Measurements from ENCODE around the gene IZUMO2.

IZUMO2 gene

GRCh38 chr19:50187937-50188336 lies 24.9 kb upstream of the IZUMO2 start:
- 85% methylated on average over 12 of the region's 13 CpGs for WGBS
- no peak overlapping the region for H4K8ac ChIP-seq (ENCODE audit: low read length)
- no peak overlapping the region for H2BK120ac ChIP-seq (ENCODE audit: low read depth, low read length)
- H2AK5ac ChIP-seq (ENCODE audit: low read length, severe bottlenecking): no peak overlapping the region
- no peak overlapping the region for H3K9ac ChIP-seq (ENCODE audit: low read length)
- H3K4ac ChIP-seq (ENCODE audit: low read depth in 1 of 2, low read length in 2 of 2): no peak overlapping the region
- no peak overlapping the region for H3K18ac ChIP-seq (ENCODE audit: low read depth in 1 of 2, low read length in 2 of 2)
- no peak overlapping the region for H4K91ac ChIP-seq (ENCODE audit: low read length)
- H2BK12ac ChIP-seq (ENCODE audit: low read length in 2 of 2): no peak overlapping the region
- H3K14ac ChIP-seq (ENCODE audit: low read length in 2 of 2): no peak overlapping the region
- H3K4me3 ChIP-seq (ENCODE audit: insufficient read depth in 1 of 2, low read depth in 1 of 2, low read length in 2 of 2): no peak overlapping the region
- DNase-seq: no peak
- no peak overlapping the region for H3K27ac ChIP-seq (ENCODE audit: low read length, poor library complexity, severe bottlenecking)
- no peaks in the 10 kb centered on the region for H3K9me3 ChIP-seq (ENCODE audit: control insufficient read depth, low read length)
- no peaks in the 10 kb centered on the region for H3K4me1 ChIP-seq (ENCODE audit: control insufficient read depth, insufficient read depth, low read depth, low read length)
- H3K23ac ChIP-seq (ENCODE audit: low read length in 2 of 2): no peak overlapping the region
- no peak overlapping the region for H3K4me2 ChIP-seq (ENCODE audit: low read length, poor library complexity, severe bottlenecking)
- no peak overlapping the region for H2BK15ac ChIP-seq (ENCODE audit: low read depth, poor library complexity, severe bottlenecking)
- no peak overlapping the region for H2BK5ac ChIP-seq (ENCODE audit: low read depth, low read length, poor library complexity, severe bottlenecking)
- no peaks in the 10 kb centered on the region for H3K36me3 ChIP-seq (ENCODE audit: control insufficient read depth in 1 of 2, insufficient read depth in 2 of 2, low read depth in 1 of 2, low read length in 2 of 2)
- H2AFZ ChIP-seq (ENCODE audit: low read depth, low read length): no peak overlapping the region
- H3K79me1 ChIP-seq (replicated peaks; ENCODE audit: low read length, poor library complexity, severe bottlenecking): no peaks in the 10 kb centered on the region
- peaks cover 0 to 4% of the 10 kb centered on the region in 2 experiments for H3K27me3 ChIP-seq (ENCODE audit: control insufficient read depth in 1 of 2, insufficient read depth in 1 of 2, low read length in 2 of 2)

- no peak overlapping the region for H3K4me3 ChIP-seq (ENCODE audit: insufficient read depth in 1 of 2, low read depth in 1 of 2, low read length in 2 of 2)
- DNase-seq: no peak
- H3K36me3 ChIP-seq (ENCODE audit: control insufficient read depth in 1 of 2, insufficient read depth in 2 of 2, low read depth in 1 of 2, low read length in 2 of 2): no peaks in the 10 kb centered on the region
- no peak overlapping the region for H4K8ac ChIP-seq (ENCODE audit: low read length)
- no peak overlapping the region for H3K18ac ChIP-seq (ENCODE audit: low read depth in 1 of 2, low read length in 2 of 2)
- H2BK120ac ChIP-seq (ENCODE audit: low read depth, low read length): no peak overlapping the region
- no peak overlapping the region for H3K27ac ChIP-seq (ENCODE audit: low read length, poor library complexity, severe bottlenecking)
- H2AK5ac ChIP-seq (ENCODE audit: low read length, severe bottlenecking): no peak overlapping the region
- WGBS: 88% methylated on average over 1 of the region's 1 CpG
- no peak overlapping the region for H2AFZ ChIP-seq (ENCODE audit: low read depth, low read length)
- H3K79me1 ChIP-seq (replicated peaks; ENCODE audit: low read length, poor library complexity, severe bottlenecking): no peaks in the 10 kb centered on the region
- H3K4me1 ChIP-seq (ENCODE audit: control insufficient read depth, insufficient read depth, low read depth, low read length): no peaks in the 10 kb centered on the region
- H3K4me2 ChIP-seq (ENCODE audit: low read length, poor library complexity, severe bottlenecking): no peak overlapping the region
- no peak overlapping the region for H3K23ac ChIP-seq (ENCODE audit: low read length in 2 of 2)
- no peak overlapping the region for H2BK15ac ChIP-seq (ENCODE audit: low read depth, poor library complexity, severe bottlenecking)
- no peak overlapping the region for H3K9ac ChIP-seq (ENCODE audit: low read length)
- H2BK12ac ChIP-seq (ENCODE audit: low read length in 2 of 2): no peak overlapping the region
- H4K91ac ChIP-seq (ENCODE audit: low read length): no peak overlapping the region
- H3K27me3 ChIP-seq (ENCODE audit: control insufficient read depth in 1 of 2, insufficient read depth in 1 of 2, low read length in 2 of 2): peaks cover 0 to 1% of the 10 kb centered on the region in 2 experiments
- no peak overlapping the region for H3K14ac ChIP-seq (ENCODE audit: low read length in 2 of 2)
- no peak overlapping the region for H2BK5ac ChIP-seq (ENCODE audit: low read depth, low read length, poor library complexity, severe bottlenecking)
- H3K9me3 ChIP-seq (ENCODE audit: control insufficient read depth, low read length): no peaks in the 10 kb centered on the region
- H3K4ac ChIP-seq (ENCODE audit: low read depth in 1 of 2, low read length in 2 of 2): no peak overlapping the region
These were observed 21.1 kb upstream of the IZUMO2 start for GRCh38 chr19:50184196-50184595.

GRCh38 chr19:50181121-50181520 lies 18.0 kb upstream of the IZUMO2 start:
- no peak overlapping the region for H3K14ac ChIP-seq (ENCODE audit: low read length in 2 of 2)
- no peak overlapping the region for H3K18ac ChIP-seq (ENCODE audit: low read depth in 1 of 2, low read length in 2 of 2)
- H2AK5ac ChIP-seq (ENCODE audit: low read length, severe bottlenecking): no peak overlapping the region
- WGBS: 73% methylated on average over 2 of the region's 5 CpGs
- H3K4me1 ChIP-seq (ENCODE audit: control insufficient read depth, insufficient read depth, low read depth, low read length): no peaks in the 10 kb centered on the region
- no peak overlapping the region for H2BK12ac ChIP-seq (ENCODE audit: low read length in 2 of 2)
- H3K9me3 ChIP-seq (ENCODE audit: control insufficient read depth, low read length): no peaks in the 10 kb centered on the region
- DNase-seq: no peak
- no peak overlapping the region for H3K9ac ChIP-seq (ENCODE audit: low read length)
- H2AFZ ChIP-seq (ENCODE audit: low read depth, low read length): no peak overlapping the region
- H3K4ac ChIP-seq (ENCODE audit: low read depth in 1 of 2, low read length in 2 of 2): no peak overlapping the region
- H2BK15ac ChIP-seq (ENCODE audit: low read depth, poor library complexity, severe bottlenecking): no peak overlapping the region
- H3K4me3 ChIP-seq (ENCODE audit: insufficient read depth in 1 of 2, low read depth in 1 of 2, low read length in 2 of 2): no peak overlapping the region
- no peak overlapping the region for H2BK5ac ChIP-seq (ENCODE audit: low read depth, low read length, poor library complexity, severe bottlenecking)
- H3K27me3 ChIP-seq (ENCODE audit: control insufficient read depth in 1 of 2, insufficient read depth in 1 of 2, low read length in 2 of 2): no peaks in the 10 kb centered on the region
- H4K8ac ChIP-seq (ENCODE audit: low read length): no peak overlapping the region
- H4K91ac ChIP-seq (ENCODE audit: low read length): no peak overlapping the region
- H2BK120ac ChIP-seq (ENCODE audit: low read depth, low read length): no peak overlapping the region
- H3K79me1 ChIP-seq (replicated peaks; ENCODE audit: low read length, poor library complexity, severe bottlenecking): no peaks in the 10 kb centered on the region
- H3K4me2 ChIP-seq (ENCODE audit: low read length, poor library complexity, severe bottlenecking): no peak overlapping the region
- H3K23ac ChIP-seq (ENCODE audit: low read length in 2 of 2): no peak overlapping the region
- no peaks in the 10 kb centered on the region for H3K36me3 ChIP-seq (ENCODE audit: control insufficient read depth in 1 of 2, insufficient read depth in 2 of 2, low read depth in 1 of 2, low read length in 2 of 2)
- no peak overlapping the region for H3K27ac ChIP-seq (ENCODE audit: low read length, poor library complexity, severe bottlenecking)

- Histone ChIP-seq H3K4me3 (ENCODE audit: insufficient read depth in 1 of 2, low read depth in 1 of 2, low read length in 2 of 2) (no peak overlapping the region), H3K23ac (ENCODE audit: low read length in 2 of 2) (no peak overlapping the region), H2AK5ac (ENCODE audit: low read length, severe bottlenecking) (no peak overlapping the region), H3K4me2 (ENCODE audit: low read length, poor library complexity, severe bottlenecking) (no peak overlapping the region), H3K4ac (ENCODE audit: low read depth in 1 of 2, low read length in 2 of 2) (no peak overlapping the region), H2BK15ac (ENCODE audit: low read depth, poor library complexity, severe bottlenecking) (no peak overlapping the region), H3K27ac (ENCODE audit: low read length, poor library complexity, severe bottlenecking) (no peak overlapping the region), H3K4me1 (ENCODE audit: control insufficient read depth, insufficient read depth, low read depth, low read length) (no peaks in the 10 kb centered on the region), H2BK5ac (ENCODE audit: low read depth, low read length, poor library complexity, severe bottlenecking) (no peak overlapping the region), H3K9ac (ENCODE audit: low read length) (no peak overlapping the region), H4K8ac (ENCODE audit: low read length) (no peak overlapping the region), H3K27me3 (ENCODE audit: control insufficient read depth in 1 of 2, insufficient read depth in 1 of 2, low read length in 2 of 2) (no peaks in the 10 kb centered on the region), H3K18ac (ENCODE audit: low read depth in 1 of 2, low read length in 2 of 2) (no peak overlapping the region), H2BK12ac (ENCODE audit: low read length in 2 of 2) (no peak overlapping the region), H3K14ac (ENCODE audit: low read length in 2 of 2) (no peak overlapping the region), H3K9me3 (ENCODE audit: control insufficient read depth, low read length) (no peaks in the 10 kb centered on the region), H2BK120ac (ENCODE audit: low read depth, low read length) (no peak overlapping the region), H4K91ac (ENCODE audit: low read length) (no peak overlapping the region), H3K36me3 (ENCODE audit: control insufficient read depth in 1 of 2, insufficient read depth in 2 of 2, low read depth in 1 of 2, low read length in 2 of 2) (no peaks in the 10 kb centered on the region), H2AFZ (ENCODE audit: low read depth, low read length) (no peak overlapping the region), H3K79me1 (replicated peaks; ENCODE audit: low read length, poor library complexity, severe bottlenecking) (no peaks in the 10 kb centered on the region)
- no peak for DNase-seq
- WGBS: 38% methylated on average over 9 of the region's 9 CpGs
These were observed 15.9 kb upstream of the IZUMO2 start for GRCh38 chr19:50178859-50179537.

All from mesenchymal stem cell (in vitro differentiated cells and primary cell).